ENCODE data around the gene RALBP1. TPM values are rescaled to one million over a fixed set of nuclear protein-coding genes. Genes with fewer than 3 reads are reported as not detected.

RALBP1 gene
- total RNA-seq, 2 donors from 2014 or later, result 22.1 to 29.6 TPM

DNA sequence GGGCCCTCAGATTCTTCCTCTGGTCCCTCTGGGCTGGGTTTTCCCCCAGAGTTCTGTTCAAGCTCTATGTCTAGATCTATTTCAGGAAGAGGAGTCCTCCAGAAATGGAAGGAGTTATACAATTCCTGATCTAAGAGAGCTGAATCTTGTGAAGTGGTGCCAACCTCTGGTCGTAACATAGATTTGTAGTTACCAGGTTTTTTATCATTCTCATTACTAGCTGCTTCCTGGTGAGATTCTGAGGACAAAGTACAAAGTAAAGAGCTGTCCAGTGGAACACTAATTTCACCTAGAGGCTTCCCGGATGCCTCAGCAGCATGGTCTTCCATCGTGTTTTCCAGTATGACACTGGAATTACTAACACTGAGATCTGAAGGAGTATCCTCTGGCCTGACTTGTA is 94.9 kb downstream of the RALBP1 start:
- no peak overlapping the region for H3K27ac ChIP-seq
- H3K36me3 ChIP-seq (replicated peaks in 1 of 2; ENCODE audit: insufficient read depth in 1 of 2, low read depth in 2 of 2), result peaks cover 0 to 5% of the 10 kb centered on the region in 2 donors
- DNase-seq, result no peak
- no peak for ATAC-seq
- WGBS, 2 donors, result 68 to 78% methylated on average over 3 of the region's 3 CpGs
- H3K27me3 ChIP-seq, result no peaks in the 10 kb centered on the region
- intact Hi-C loops (cut with DNase I), result no loop called here
- H3K9me3 ChIP-seq, result no peaks in the 10 kb centered on the region
- H3K4me1 ChIP-seq, result no peaks in the 10 kb centered on the region
- no peak overlapping the region for H3K4me3 ChIP-seq
- TF ChIP-seq CTCF (IDR thresholded peaks at IDR 0.05), result no peak
- no peak for TF ChIP-seq POLR2A (IDR thresholded peaks at IDR 0.05)

DNA sequence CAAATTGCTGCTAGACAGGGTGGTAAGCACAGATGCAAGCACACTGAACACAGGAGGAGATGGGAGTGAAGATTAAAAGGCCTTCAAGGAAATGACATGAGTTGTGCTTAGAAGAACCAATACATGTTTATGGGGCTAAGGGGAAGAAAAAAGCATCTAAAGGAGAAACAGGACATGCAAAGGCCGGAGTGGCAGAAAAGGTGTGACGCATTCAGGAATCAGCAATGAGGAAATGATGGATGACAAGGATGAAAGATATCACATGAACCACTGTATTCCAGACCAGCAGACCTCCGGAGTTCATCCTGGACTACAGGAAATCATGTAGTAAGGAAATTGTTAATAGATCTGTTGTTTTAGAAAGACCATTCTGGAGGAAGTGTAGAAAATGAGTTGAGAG is 96.2 kb downstream of the RALBP1 start:
- DNase-seq (no peak), ATAC-seq (no peak)
- TF ChIP-seq CTCF (IDR thresholded peaks at IDR 0.05) (no peak), POLR2A (IDR thresholded peaks at IDR 0.05) (no peak)
- WGBS, 2 donors, result 91 to 93% methylated on average over 3 of the region's 3 CpGs
- intact Hi-C loops (cut with DNase I), result no loop called here
- Histone ChIP-seq H3K4me1 (no peaks in the 10 kb centered on the region), H3K27ac (no peak overlapping the region), H3K27me3 (no peaks in the 10 kb centered on the region), H3K36me3 (replicated peaks in 1 of 2; ENCODE audit: insufficient read depth in 1 of 2, low read depth in 2 of 2) (peaks cover 0 to 5% of the 10 kb centered on the region in 2 donors), H3K4me3 (no peak overlapping the region), H3K9me3 (no peaks in the 10 kb centered on the region)

- 90% methylated on average over 7 of the region's 7 CpGs for WGBS, 2 donors
- Histone ChIP-seq H3K36me3 (replicated peaks in 1 of 2; ENCODE audit: insufficient read depth in 1 of 2, low read depth in 2 of 2) (peaks cover 0 to 8% of the 10 kb centered on the region in 2 donors), H3K27ac (no peak overlapping the region)
Observed at GRCh38 chr18:9574473-9575115, 99.3 kb downstream of the RALBP1 start.

DNA sequence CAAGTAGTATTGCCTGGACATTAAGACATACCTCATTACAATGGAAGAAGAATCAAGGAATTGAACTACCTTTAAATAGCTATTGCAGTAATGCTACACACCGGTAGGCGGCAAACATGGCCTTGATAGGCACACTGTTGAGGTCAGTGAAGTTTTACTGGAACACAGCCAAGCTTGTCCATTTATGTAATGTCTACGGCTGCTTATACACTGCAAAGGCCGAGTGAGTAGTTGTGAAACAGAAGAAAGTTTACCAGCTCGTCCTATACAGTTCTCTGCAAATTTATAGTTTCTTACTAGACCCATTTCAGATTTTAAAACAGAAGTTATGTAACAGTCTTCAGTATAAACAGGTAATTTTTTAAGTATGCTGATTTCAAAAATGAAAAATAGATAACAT is 100.2 kb downstream of the RALBP1 start:
- DNase-seq (peak; percentile 87 to 96 (median 92)), ATAC-seq (peak; percentile 99)
- Histone ChIP-seq H3K4me3 (no peak overlapping the region), H3K27ac (peak overlapping the region in 3 of 4 donors; percentile 31 to 48 (median 42)), H3K9me3 (no peaks in the 10 kb centered on the region), H3K27me3 (no peaks in the 10 kb centered on the region), H3K36me3 (replicated peaks in 1 of 2; ENCODE audit: insufficient read depth in 1 of 2, low read depth in 2 of 2) (peaks cover 3 to 8% of the 10 kb centered on the region in 2 donors), H3K4me1 (no peaks in the 10 kb centered on the region)
- 2 to 4% methylated on average over 5 of the region's 5 CpGs for WGBS, 2 donors
- intact Hi-C loops (cut with DNase I), result no loop called here
- TF ChIP-seq CTCF (IDR thresholded peaks at IDR 0.05) (peak; percentile 71 to 97 (median 92)), POLR2A (IDR thresholded peaks at IDR 0.05) (no peak)

More at GRCh38 chr18:9574473-9575115, 99.3 kb downstream of the RALBP1 start:
- no peaks in the 10 kb centered on the region for H3K9me3 ChIP-seq
- no peaks in the 10 kb centered on the region for H3K4me1 ChIP-seq
- no peak for DNase-seq
- H3K4me3 ChIP-seq, result no peak overlapping the region
- no peak for ATAC-seq
- intact Hi-C loops (cut with DNase I), result no loop called here
- no peak for TF ChIP-seq POLR2A (IDR thresholded peaks at IDR 0.05)
- TF ChIP-seq CTCF (IDR thresholded peaks at IDR 0.05), result no peak
- H3K27me3 ChIP-seq, result no peaks in the 10 kb centered on the region

DNA sequence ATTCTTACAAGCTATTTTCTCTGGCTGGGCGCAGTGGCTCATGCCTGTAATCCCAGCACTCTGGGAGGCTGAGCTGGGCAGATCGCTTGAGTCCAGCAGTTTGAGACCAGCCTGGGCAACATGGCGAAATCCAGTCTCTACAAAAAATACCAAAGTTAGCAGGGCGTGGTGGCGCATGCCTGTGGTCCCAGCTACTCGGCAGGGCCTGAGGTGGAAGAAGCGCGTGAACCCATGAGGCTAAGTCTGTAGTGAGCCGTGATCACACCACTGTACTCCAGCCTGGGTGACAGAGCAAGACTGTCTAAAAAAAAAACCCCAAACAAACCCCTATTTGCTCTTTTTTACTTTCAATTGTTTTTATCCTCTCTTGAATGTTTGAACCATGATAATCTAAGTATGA is 102.0 kb downstream of the RALBP1 start:
- 94 to 96% methylated on average over 9 of the region's 9 CpGs for WGBS, 2 donors
- no peak for DNase-seq

More for the DNA sequence above, 102.0 kb downstream of the RALBP1 start:
- no peak overlapping the region for H3K27ac ChIP-seq
- TF ChIP-seq CTCF (IDR thresholded peaks at IDR 0.05) (no peak), POLR2A (IDR thresholded peaks at IDR 0.05) (no peak)
- no peaks in the 10 kb centered on the region for H3K9me3 ChIP-seq
- ATAC-seq, result no peak
- H3K4me3 ChIP-seq, result no peak overlapping the region
- intact Hi-C loops (cut with DNase I), result no loop called here
- no peaks in the 10 kb centered on the region for H3K4me1 ChIP-seq
- peaks cover 6 to 11% of the 10 kb centered on the region in 2 donors for H3K36me3 ChIP-seq (replicated peaks in 1 of 2; ENCODE audit: insufficient read depth in 1 of 2, low read depth in 2 of 2)
- no peaks in the 10 kb centered on the region for H3K27me3 ChIP-seq

Data from body of pancreas (tissue), 4 donors.